Measurements from ENCODE around the gene SLC10A3. TPM values are rescaled to one million over a fixed set of nuclear protein-coding genes. Genes with fewer than 3 reads are reported as not detected.

SLC10A3 gene
- total and polyA plus RNA-seq, 2 donors (not counting 1 experiment from before 2014, with no cell fraction given) = 15.2 to 16.0 TPM

- H4K20me1 ChIP-seq (ENCODE audit: control insufficient read depth, extremely low read depth, insufficient read depth, low read length) = no peaks in the 10 kb centered on the region
- H3K27ac ChIP-seq (ENCODE audit: insufficient read depth, low read length) = no peak overlapping the region
- no peaks in the 10 kb centered on the region for H3K27me3 ChIP-seq (ENCODE audit: control insufficient read depth, insufficient read depth, low read length)
- no peaks in the 10 kb centered on the region for H3K36me3 ChIP-seq (ENCODE audit: control insufficient read depth, insufficient read depth, low read length)
- TF ChIP-seq EZH2 (IDR thresholded peaks at IDR 0.05; ENCODE audit: low read length, missing control alignments) = no peak
- no peak for TF ChIP-seq CTCF (conservative IDR thresholded peaks at IDR 0.05 in 1 of 2, IDR thresholded peaks at IDR 0.05 in 1 of 2; ENCODE audit: low read depth in 1 of 2, low read length in 2 of 2)
- no peak overlapping the region for H3K4me2 ChIP-seq (ENCODE audit: extremely low read depth, insufficient read depth, low read length)
- DNase-seq (ENCODE audit: low read depth in 2 of 2) = no peak
- no peaks in the 10 kb centered on the region for H3K9me3 ChIP-seq (ENCODE audit: control insufficient read depth, insufficient read depth, low read depth, low read length)
- H3K4me3 ChIP-seq (replicated peaks in 1 of 4; ENCODE audit: control extremely low read depth in 1 of 4, insufficient read depth in 1 of 4, low read depth in 3 of 4, low read length in 4 of 4) = no peak overlapping the region
- no peaks in the 10 kb centered on the region for H3K79me2 ChIP-seq (ENCODE audit: control insufficient read depth, insufficient read depth, low read length)
- H3K4me1 ChIP-seq (ENCODE audit: control insufficient read depth, extremely low read depth, insufficient read depth, low read length) = no peaks in the 10 kb centered on the region
- H2AFZ ChIP-seq (ENCODE audit: low read length) = no peak overlapping the region
- no peak overlapping the region for H3K9ac ChIP-seq (ENCODE audit: insufficient read depth, low read length)
These were observed 9.2 kb downstream of the SLC10A3 start for GRCh38 chrX:154481195-154481594.

GRCh38 chrX:154478728-154479622 lies 11.5 kb downstream of the SLC10A3 start, which contains the start of gene LAGE3:
Gene LAGE3, minus strand, starts transcription at chrX:154479281. Its CDS starts 366 bp downstream, at chrX:154478915.
- DNase-seq (ENCODE audit: low read depth in 2 of 2) = peak; percentile 84 to 89
- Histone ChIP-seq H3K9me3 (ENCODE audit: control insufficient read depth, insufficient read depth, low read depth, low read length) (no peaks in the 10 kb centered on the region), H3K4me1 (ENCODE audit: control insufficient read depth, extremely low read depth, insufficient read depth, low read length) (no peaks in the 10 kb centered on the region), H4K20me1 (ENCODE audit: control insufficient read depth, extremely low read depth, insufficient read depth, low read length) (no peaks in the 10 kb centered on the region), H3K27me3 (ENCODE audit: control insufficient read depth, insufficient read depth, low read length) (no peaks in the 10 kb centered on the region), H3K4me3 (replicated peaks in 1 of 4; ENCODE audit: control extremely low read depth in 1 of 4, insufficient read depth in 1 of 4, low read depth in 3 of 4, low read length in 4 of 4) (peak within 1 kb of the TSS; percentile 38 to 59 (median 50)), H2AFZ (ENCODE audit: low read length) (peak within 1 kb of the TSS; percentile 30), H3K36me3 (ENCODE audit: control insufficient read depth, insufficient read depth, low read length) (no peaks in the 10 kb centered on the region), H3K4me2 (ENCODE audit: extremely low read depth, insufficient read depth, low read length) (peak within 1 kb of the TSS; percentile 71), H3K79me2 (ENCODE audit: control insufficient read depth, insufficient read depth, low read length) (no peaks in the 10 kb centered on the region), H3K27ac (ENCODE audit: insufficient read depth, low read length) (peak within 1 kb of the TSS; percentile 51), H3K9ac (ENCODE audit: insufficient read depth, low read length) (peak within 1 kb of the TSS; percentile 50)
- TF ChIP-seq CTCF (conservative IDR thresholded peaks at IDR 0.05 in 1 of 2, IDR thresholded peaks at IDR 0.05 in 1 of 2; ENCODE audit: low read depth in 1 of 2, low read length in 2 of 2) = no peak
- TF ChIP-seq EZH2 (IDR thresholded peaks at IDR 0.05; ENCODE audit: low read length, missing control alignments) = no peak

GRCh38 chrX:154477891-154478477 lies 12.4 kb downstream of the SLC10A3 start:
- peaks cover under 1% of the 10 kb centered on the region for H3K36me3 ChIP-seq (ENCODE audit: control insufficient read depth, insufficient read depth, low read length)
- peak overlapping the region; percentile 50 for H3K9ac ChIP-seq (ENCODE audit: insufficient read depth, low read length)
- no peak overlapping the region for H2AFZ ChIP-seq (ENCODE audit: low read length)
- no peak for TF ChIP-seq CTCF (conservative IDR thresholded peaks at IDR 0.05 in 1 of 2, IDR thresholded peaks at IDR 0.05 in 1 of 2; ENCODE audit: low read depth in 1 of 2, low read length in 2 of 2)
- TF ChIP-seq EZH2 (IDR thresholded peaks at IDR 0.05; ENCODE audit: low read length, missing control alignments) = no peak
- no peaks in the 10 kb centered on the region for H3K4me1 ChIP-seq (ENCODE audit: control insufficient read depth, extremely low read depth, insufficient read depth, low read length)
- no peaks in the 10 kb centered on the region for H4K20me1 ChIP-seq (ENCODE audit: control insufficient read depth, extremely low read depth, insufficient read depth, low read length)
- H3K79me2 ChIP-seq (ENCODE audit: control insufficient read depth, insufficient read depth, low read length) = no peaks in the 10 kb centered on the region
- peak overlapping the region; percentile 71 for H3K4me2 ChIP-seq (ENCODE audit: extremely low read depth, insufficient read depth, low read length)
- no peak for DNase-seq (ENCODE audit: low read depth in 2 of 2)
- peak overlapping the region; percentile 38 to 59 (median 50) for H3K4me3 ChIP-seq (replicated peaks in 1 of 4; ENCODE audit: control extremely low read depth in 1 of 4, insufficient read depth in 1 of 4, low read depth in 3 of 4, low read length in 4 of 4)
- H3K9me3 ChIP-seq (ENCODE audit: control insufficient read depth, insufficient read depth, low read depth, low read length) = no peaks in the 10 kb centered on the region
- H3K27me3 ChIP-seq (ENCODE audit: control insufficient read depth, insufficient read depth, low read length) = no peaks in the 10 kb centered on the region
- peak overlapping the region; percentile 51 for H3K27ac ChIP-seq (ENCODE audit: insufficient read depth, low read length)
